PC-9 (cell line): ENCODE results near the gene UQCRC1. TPM values are rescaled to one million over a fixed set of nuclear protein-coding genes. Genes with fewer than 3 reads are reported as not detected.

ENCODE experiments used
- BruUV-seq: library from RNA; stranded (reverse); fragments of 400-500 nt; replicated peaks from 2 replicates; lab custom pipeline; 2021; lab: Mats Ljungman, UMichigan
- CTCF ChIA-PET: fragments of 300-600 bp; sonication (Branson Sonifier 250); formaldehyde crosslinking; loops from one replicate; lab custom pipeline; 2022; ENCODE audit warnings: antibody characterized with exemption; lab: Charles Lee
- POLR2A ChIA-PET: fragments of 300-600 bp; sonication (Branson Sonifier 250); formaldehyde crosslinking; loops from one replicate; lab custom pipeline; 2022; ENCODE audit warnings: antibody characterized with exemption; ENCODE audit not compliant: unreplicated experiment; lab: Charles Lee
- DNase-seq, 2 experiments: peaks; one replicate each; pipeline versions ENCODE4 v3.0.0 to v3.0.0-alpha.2; 2015 to 2022; ENCODE audit warnings: mixed read lengths in 1 of 2
- H2AFZ ChIP-seq: fragments of 200-600 bp; sonication (generic); 2 replicates; pipeline ENCODE4 v1.8.1; 2017; ENCODE audit warnings: antibody characterized with exemption
- H3F3A ChIP-seq: fragments of 200-600 bp; sonication (generic); 2 replicates; pipeline ENCODE4 v1.8.1; 2017; ENCODE audit warnings: antibody characterized with exemption, mild to moderate bottlenecking, low read depth; ENCODE audit not compliant: insufficient read depth
- H3K27ac ChIP-seq: fragments of 200-600 bp; sonication (generic); 2 replicates; pipeline ENCODE4 v1.6.1; 2016; ENCODE audit warnings: mixed run types
- H3K27me3 ChIP-seq: fragments of 200-600 bp; sonication (generic); 2 replicates; pipeline ENCODE4 v1.6.1; 2016; ENCODE audit warnings: low read depth, mixed run types; ENCODE audit not compliant: insufficient read depth
- H3K36me3 ChIP-seq: fragments of 200-600 bp; sonication (generic); 2 replicates; pipeline ENCODE4 v1.6.1; 2016; ENCODE audit warnings: low read depth, mixed run types
- H3K4me1 ChIP-seq: fragments of 200-600 bp; sonication (generic); replicated peaks from 2 replicates; pipeline ENCODE4 v1.6.1; 2016; ENCODE audit warnings: mixed run types; ENCODE audit not compliant: insufficient read depth
- H3K4me2 ChIP-seq: fragments of 200-600 bp; sonication (generic); 2 replicates; pipeline ENCODE4 v1.6.1; 2017; ENCODE audit warnings: mixed run types
- H3K4me3 ChIP-seq: fragments of 200-600 bp; sonication (generic); 2 replicates; pipeline ENCODE4 v1.6.1; 2016; ENCODE audit warnings: mixed run types
- H3K79me2 ChIP-seq: fragments of 200-600 bp; sonication (generic); 2 replicates; pipeline ENCODE4 v1.6.1; 2017; ENCODE audit warnings: low read depth, mixed run types
- H3K9me2 ChIP-seq: fragments of 200-600 bp; sonication (generic); 2 replicates; pipeline ENCODE4 v1.8.1; 2017; ENCODE audit warnings: mild to moderate bottlenecking; ENCODE audit not compliant: insufficient read depth
- H3K9me3 ChIP-seq: fragments of 200-600 bp; sonication (generic); 2 replicates; pipeline ENCODE4 v1.8.1; 2016; ENCODE audit warnings: low read depth; ENCODE audit not compliant: insufficient read depth
- H4K20me1 ChIP-seq: fragments of 200-600 bp; sonication (generic); 2 replicates; pipeline ENCODE4 v1.8.1; 2017; ENCODE audit not compliant: insufficient read depth
- EZH2 ChIP-seq: fragments of 200-600 bp; sonication (generic); IDR thresholded peaks from 2 replicates; pipeline ENCODE4 v1.8.0; 2017; ENCODE audit warnings: antibody characterized with exemption, low read depth
- intact Hi-C: fragments of 100-400 bp; cut with micrococcal nuclease; formaldehyde crosslinking; loops from one replicate; pipeline ENCODE4 v1.10.0; 2022; ENCODE audit not compliant: unreplicated experiment
- total RNA-seq: library from RNA; stranded (reverse); gene quantifications from 2 replicates; pipeline ENCODE4 v1.2.3, GENCODE V29; 2021
- TF ChIP-seq, protein P1 (sequence below): fragments of 200-600 bp; sonication (generic); conservative IDR thresholded peaks from 2 replicates; pipeline ENCODE4 v1.6.1; 2017; ENCODE audit warnings: mixed run types, antibody characterized with exemption, mild to moderate bottlenecking, moderate library complexity

The UQCRC1 gene
- total RNA-seq, 1 experiment from 2014 or later: 255 TPM

DNA sequence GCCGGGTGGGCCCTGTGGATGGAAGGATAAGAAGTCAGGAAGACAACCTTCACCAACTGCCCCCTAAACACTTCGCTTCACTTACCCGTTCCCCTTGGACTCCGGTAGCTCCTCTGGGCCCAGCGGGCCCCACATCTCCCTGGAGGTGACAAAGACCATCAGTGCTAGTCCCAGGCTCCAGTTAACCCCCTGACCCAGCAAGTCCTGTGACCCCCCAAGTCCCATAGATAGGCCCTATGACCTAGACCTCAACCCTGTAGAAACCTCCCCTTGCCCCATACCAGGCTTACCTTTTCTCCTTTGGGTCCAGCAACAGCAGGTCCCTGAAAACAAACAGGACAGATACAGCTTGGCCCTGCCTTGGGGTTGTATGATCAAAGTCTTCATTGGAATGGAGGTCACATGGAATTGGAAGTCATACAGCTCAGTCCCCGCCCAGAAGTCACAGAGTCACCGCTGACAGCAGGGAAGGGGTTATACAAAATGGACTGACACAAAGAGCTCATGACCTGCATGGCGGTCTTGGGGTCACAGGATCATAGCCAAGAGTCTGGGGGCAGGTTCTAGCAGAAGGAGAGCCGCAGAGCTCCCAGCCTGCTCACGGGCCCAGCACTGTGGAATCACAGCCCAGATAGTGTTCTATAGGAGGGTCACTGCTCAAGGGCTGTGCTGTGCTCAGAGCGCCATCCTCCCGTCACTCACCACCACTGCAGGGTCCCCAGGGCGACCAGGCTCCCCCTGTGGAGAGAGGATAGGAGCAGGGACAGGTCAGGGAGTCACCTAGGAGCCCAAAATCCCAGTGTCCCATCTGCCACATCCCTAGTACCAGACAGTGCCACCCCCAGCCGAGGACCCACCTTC lies 27.6 kb downstream of the UQCRC1 start:
- DNase-seq: no peak
- ChIA-PET CTCF (no interaction called here), POLR2A (no interaction called here)
- Histone ChIP-seq H3F3A (no peaks in the 10 kb centered on the region), H3K9me2 (no peaks in the 10 kb centered on the region), H4K20me1 (no peaks in the 10 kb centered on the region), H3K79me2 (no peaks in the 10 kb centered on the region), H3K4me2 (no peak overlapping the region), H3K4me1 (no peaks in the 10 kb centered on the region), H3K27me3 (no peaks in the 10 kb centered on the region), H3K36me3 (no peaks in the 10 kb centered on the region), H3K9me3 (no peaks in the 10 kb centered on the region), H3K27ac (no peak overlapping the region), H3K4me3 (no peak overlapping the region), H2AFZ (no peak overlapping the region)
- intact Hi-C loops: no loop called here
- no TSS peak for BruUV-seq
- no peak for TF ChIP-seq EZH2
- TF ChIP-seq, protein P1, sequence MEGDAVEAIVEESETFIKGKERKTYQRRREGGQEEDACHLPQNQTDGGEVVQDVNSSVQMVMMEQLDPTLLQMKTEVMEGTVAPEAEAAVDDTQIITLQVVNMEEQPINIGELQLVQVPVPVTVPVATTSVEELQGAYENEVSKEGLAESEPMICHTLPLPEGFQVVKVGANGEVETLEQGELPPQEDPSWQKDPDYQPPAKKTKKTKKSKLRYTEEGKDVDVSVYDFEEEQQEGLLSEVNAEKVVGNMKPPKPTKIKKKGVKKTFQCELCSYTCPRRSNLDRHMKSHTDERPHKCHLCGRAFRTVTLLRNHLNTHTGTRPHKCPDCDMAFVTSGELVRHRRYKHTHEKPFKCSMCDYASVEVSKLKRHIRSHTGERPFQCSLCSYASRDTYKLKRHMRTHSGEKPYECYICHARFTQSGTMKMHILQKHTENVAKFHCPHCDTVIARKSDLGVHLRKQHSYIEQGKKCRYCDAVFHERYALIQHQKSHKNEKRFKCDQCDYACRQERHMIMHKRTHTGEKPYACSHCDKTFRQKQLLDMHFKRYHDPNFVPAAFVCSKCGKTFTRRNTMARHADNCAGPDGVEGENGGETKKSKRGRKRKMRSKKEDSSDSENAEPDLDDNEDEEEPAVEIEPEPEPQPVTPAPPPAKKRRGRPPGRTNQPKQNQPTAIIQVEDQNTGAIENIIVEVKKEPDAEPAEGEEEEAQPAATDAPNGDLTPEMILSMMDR: no peak

GRCh38 chr3:48576647-48577046 lies 32.8 kb downstream of the UQCRC1 start:
- Histone ChIP-seq H3K9me2 (no peaks in the 10 kb centered on the region), H3K4me3 (no peak overlapping the region), H3K9me3 (no peaks in the 10 kb centered on the region), H3K27ac (no peak overlapping the region), H3F3A (no peaks in the 10 kb centered on the region), H3K4me2 (no peak overlapping the region), H3K36me3 (no peaks in the 10 kb centered on the region), H3K4me1 (no peaks in the 10 kb centered on the region), H2AFZ (no peak overlapping the region), H3K27me3 (no peaks in the 10 kb centered on the region), H3K79me2 (no peaks in the 10 kb centered on the region), H4K20me1 (no peaks in the 10 kb centered on the region)
- TF ChIP-seq EZH2: no peak
- TF ChIP-seq, protein P1: no peak
- no TSS peak for BruUV-seq
- ChIA-PET CTCF (no interaction called here), POLR2A (no interaction called here)
- intact Hi-C loops: no loop called here
- DNase-seq: no peak

GRCh38 chr3:48575366-48575765 lies 34.1 kb downstream of the UQCRC1 start:
- Histone ChIP-seq H3K36me3 (no peaks in the 10 kb centered on the region), H3K4me3 (no peak overlapping the region), H3K9me3 (no peaks in the 10 kb centered on the region), H3K4me1 (no peaks in the 10 kb centered on the region), H3F3A (no peaks in the 10 kb centered on the region), H4K20me1 (no peaks in the 10 kb centered on the region), H3K27me3 (no peaks in the 10 kb centered on the region), H2AFZ (no peak overlapping the region), H3K9me2 (no peaks in the 10 kb centered on the region), H3K4me2 (no peak overlapping the region), H3K79me2 (no peaks in the 10 kb centered on the region), H3K27ac (no peak overlapping the region)
- no peak for TF ChIP-seq EZH2
- TF ChIP-seq, protein P1: no peak
- ChIA-PET POLR2A (no interaction called here), CTCF (no interaction called here)
- no TSS peak for BruUV-seq
- DNase-seq: no peak
- intact Hi-C loops: no loop called here
